GM18907 (cell line): ENCODE data around the gene ALPP.
"Not testable (repeated sequence)": the region's sequence is repeated elsewhere in the genome, so short reads cannot be mapped to it uniquely, and the experiment has no call there.

Experiments
- ATAC-seq: cut with Tn5 transposase; IDR thresholded peaks from one replicate; pipeline ENCODE4 v1.9.1; 2021; ENCODE audit warnings: mild to moderate bottlenecking, moderate library complexity; ENCODE audit not compliant: unreplicated experiment

The ALPP gene

DNA sequence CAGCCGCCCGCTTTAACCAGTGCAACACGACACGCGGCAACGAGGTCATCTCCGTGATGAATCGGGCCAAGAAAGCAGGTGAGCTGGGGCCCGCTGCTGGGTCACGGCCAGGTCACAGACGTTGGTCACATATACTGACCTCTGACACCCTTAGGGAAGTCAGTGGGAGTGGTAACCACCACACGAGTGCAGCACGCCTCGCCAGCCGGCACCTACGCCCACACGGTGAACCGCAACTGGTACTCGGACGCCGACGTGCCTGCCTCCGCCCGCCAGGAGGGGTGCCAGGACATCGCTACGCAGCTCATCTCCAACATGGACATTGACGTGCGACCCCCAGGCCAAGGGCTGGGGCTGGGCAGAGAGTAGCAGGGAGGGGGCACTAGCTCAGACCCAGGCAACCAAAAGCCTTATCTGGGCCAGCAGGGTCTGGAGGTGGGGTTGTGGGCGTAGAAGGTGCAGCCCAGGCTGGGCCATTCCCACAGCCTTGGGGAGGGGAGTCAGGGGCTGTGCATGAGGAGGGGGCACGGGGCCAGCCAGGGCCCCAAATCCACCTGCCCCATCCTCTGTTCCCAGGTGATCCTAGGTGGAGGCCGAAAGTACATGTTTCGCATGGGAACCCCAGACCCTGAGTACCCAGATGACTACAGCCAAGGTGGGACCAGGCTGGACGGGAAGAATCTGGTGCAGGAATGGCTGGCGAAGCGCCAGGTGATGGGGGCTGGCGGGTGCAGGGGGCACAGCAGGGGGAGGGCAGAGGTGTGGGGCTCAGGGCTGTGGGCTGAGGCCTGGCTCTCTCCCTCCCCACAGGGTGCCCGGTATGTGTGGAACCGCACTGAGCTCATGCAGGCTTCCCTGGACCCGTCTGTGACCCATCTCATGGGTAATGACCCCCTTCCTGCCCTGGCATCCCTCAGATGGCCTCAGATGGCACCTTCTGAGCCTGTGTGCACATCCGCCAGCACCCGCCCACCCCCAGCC, 1.3 kb downstream of the ALPP start:
- ATAC-seq, result not testable (repeated sequence)

DNA sequence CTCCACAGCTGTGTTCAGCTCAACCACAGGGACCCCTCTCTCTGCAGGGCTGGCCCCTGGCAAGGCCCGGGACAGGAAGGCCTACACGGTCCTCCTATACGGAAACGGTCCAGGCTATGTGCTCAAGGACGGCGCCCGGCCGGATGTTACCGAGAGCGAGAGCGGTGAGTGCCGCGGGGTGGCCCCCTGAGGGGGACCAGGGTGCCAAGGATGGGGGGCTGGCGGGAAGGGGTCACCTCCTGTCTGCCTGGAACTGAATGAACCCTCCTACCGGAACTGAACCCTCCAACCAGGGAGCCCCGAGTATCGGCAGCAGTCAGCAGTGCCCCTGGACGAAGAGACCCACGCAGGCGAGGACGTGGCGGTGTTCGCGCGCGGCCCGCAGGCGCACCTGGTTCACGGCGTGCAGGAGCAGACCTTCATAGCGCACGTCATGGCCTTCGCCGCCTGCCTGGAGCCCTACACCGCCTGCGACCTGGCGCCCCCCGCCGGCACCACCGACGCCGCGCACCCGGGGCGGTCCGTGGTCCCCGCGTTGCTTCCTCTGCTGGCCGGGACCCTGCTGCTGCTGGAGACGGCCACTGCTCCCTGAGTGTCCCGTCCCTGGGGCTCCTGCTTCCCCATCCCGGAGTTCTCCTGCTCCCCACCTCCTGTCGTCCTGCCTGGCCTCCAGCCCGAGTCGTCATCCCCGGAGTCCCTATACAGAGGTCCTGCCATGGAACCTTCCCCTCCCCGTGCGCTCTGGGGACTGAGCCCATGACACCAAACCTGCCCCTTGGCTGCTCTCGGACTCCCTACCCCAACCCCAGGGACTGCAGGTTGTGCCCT, 2.9 kb downstream of the ALPP start:
- not testable (repeated sequence) for ATAC-seq

- ATAC-seq, result no peak
Measured at GRCh38 chr2:232382331-232383225, 4.0 kb downstream of the ALPP start.

DNA sequence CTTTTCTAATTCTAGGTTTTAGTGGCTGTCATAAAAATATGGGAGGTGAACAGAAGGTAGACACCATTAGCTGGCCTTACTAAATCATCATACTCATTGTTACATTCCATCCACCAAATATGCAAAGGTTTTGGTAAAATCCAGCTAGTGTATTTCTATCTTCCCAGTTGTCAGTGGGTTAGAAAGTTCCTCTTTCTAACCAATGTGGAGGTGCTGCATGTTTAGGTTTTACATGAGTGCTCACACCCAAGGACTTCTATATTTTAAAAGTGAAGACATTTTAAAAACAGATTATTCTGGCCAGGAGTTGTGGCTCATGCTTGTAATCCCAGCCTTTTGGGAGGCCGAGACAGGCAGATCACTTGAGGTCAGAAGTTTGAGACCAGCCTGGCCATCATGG, 5.9 kb downstream of the ALPP start:
- no peak for ATAC-seq

DNA sequence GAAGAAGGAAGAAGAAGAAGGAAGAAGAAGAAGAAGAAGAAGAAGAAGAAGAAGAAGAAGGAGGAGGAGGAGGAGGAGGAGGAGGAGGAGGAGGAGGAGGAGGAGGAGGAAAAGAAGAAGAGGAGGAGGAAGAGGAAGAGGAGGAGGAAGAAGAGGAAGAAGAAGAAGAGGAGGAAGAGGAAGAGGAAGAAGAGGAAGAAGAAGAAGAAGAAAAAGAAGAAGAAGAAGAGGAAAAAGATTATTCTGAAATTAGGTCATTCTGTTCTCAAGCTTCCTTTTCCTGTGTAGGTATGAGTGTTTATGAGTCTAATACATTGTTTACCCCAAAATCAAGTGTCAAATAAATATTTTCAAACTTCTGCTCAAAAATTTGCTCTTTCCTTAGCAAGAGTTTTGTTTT, 6.5 kb downstream of the ALPP start:
- not testable (repeated sequence) for ATAC-seq

- no peak for ATAC-seq
Measured at GRCh38 chr2:232385660-232386489, 7.3 kb downstream of the ALPP start.

DNA sequence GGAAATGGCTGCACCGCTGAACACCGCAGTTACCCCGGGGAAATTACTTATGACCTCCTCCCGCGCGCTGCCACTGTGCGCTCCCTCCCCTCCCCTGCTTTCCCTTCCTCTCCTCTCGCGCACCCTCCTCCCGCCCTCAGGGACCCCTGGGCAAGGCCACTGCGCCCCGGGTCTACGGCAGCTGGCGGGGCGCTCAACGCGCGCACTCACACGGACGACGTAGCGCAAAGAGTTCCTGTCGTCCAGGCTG, 7.9 kb downstream of the ALPP start:
- ATAC-seq, result no peak

DNA sequence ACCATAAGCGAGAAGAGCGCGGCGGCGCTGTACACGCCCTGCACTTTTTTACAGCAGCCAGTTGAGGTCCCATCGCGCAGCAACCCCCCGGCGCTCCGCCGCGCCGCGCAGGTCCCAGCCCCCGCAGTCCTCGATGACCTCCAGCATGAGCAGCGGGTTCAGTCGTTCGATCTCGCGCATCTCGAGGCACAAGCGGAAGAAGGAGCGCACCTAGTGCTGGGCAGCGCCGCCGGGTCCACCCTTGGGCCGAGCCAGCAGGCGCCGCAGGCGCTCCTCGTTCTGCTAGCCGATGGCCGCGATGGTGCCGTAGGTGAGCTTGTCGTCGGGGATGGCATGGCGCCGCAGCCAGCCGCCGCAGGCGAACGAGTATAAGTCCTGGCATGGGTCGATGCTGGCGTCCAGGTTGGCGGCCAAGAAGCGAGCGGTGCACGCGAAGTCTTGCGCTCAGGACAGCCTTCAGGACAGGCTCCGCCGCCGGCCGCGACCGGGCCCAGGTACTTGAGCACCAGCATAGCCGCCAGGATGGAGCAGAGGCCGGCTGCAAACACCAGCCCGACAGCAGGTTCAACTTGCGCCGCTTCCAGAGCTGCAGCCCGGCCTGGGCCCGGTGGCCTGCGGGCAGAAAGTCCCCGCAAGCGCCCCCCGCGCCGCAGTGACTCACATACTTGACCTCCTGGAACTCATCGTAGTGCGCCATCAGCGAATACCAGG, 8.3 kb downstream of the ALPP start:
- no peak for ATAC-seq

- ATAC-seq, result no peak
Measured at GRCh38 chr2:232387451-232388171, 9.1 kb downstream of the ALPP start.

GRCh38 chr2:232388324-232388891, 9.9 kb downstream of the ALPP start:
- no peak for ATAC-seq

DNA sequence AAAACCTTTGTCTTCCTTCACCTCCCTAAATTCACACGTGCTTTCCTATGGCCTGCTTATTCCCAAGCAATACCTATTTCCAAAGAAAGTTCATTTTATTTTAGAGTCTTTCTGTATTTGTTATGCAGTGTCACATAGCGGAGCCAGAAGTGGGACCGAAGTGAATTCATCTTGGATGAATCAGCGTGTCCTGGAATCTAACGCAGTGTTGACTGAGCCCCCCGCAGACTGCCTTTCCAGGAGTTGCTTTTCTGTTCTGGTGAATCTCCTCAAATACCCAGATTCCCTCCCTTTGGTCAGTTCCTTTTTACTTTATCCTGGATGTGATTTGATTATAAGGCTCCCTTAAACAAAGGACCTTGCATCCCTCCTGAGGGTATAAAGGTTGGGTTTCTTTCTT, 10.8 kb downstream of the ALPP start:
- ATAC-seq, result no peak

DNA sequence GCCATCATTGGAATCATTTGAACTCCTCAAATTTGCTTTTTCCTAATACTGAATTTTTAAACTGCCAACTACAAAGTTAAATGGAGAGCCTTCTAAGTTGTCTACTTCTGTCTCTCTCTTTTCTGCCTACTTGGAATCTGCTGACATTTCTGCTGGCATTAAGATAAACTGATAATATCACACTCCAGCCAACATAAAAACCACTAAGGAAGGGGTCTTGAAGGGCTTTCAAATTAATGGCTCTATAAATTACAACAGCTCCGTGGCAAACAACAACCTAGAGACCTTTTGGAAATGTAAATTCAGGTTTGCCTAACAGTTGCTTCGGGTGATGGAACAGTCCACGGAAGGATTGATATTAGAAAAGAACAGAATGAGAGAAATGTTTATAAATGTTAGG, 12.1 kb downstream of the ALPP start:
- no peak for ATAC-seq

DNA sequence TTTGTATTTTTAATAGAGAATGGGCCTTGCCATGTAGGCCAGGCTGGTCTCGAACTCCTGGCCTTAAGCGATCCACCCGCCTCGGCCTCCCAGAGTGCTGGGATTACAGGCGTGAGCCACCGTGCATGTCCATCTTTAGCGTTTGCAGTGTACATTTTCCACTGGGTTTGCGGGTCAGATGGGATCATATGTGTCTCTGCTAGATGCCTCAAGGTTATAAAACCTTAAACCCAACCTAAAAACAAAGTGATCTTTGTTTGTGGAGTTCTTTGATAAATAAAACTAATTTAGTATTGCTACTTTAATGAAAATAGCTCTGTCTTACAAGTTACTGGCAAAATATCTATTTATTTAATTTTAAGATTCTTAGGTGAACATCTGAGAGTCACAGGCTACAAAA, 15.0 kb downstream of the ALPP start:
- ATAC-seq, result no peak

GRCh38 chr2:232394431-232394830, 15.9 kb downstream of the ALPP start:
- not testable (repeated sequence) for ATAC-seq

DNA sequence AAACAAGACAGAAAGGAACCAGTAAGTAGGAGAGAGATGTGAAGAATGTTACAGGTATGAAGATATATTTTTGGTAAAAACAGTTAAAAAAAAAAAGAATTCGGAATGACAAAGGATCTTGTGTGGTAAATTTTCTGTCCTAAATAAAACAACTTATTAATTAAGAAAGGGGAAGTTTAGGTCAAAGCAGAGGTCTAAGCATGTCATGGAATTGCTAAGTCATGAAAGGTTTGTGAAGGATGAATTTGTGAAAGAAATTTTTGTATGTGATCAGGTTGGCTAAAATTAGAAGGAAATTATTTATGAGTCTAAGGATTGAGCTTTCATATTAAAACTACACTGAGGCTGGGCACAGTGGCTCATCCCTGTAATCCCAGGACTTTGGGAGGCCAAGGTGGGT, 17.0 kb downstream of the ALPP start:
- ATAC-seq, result no peak

DNA sequence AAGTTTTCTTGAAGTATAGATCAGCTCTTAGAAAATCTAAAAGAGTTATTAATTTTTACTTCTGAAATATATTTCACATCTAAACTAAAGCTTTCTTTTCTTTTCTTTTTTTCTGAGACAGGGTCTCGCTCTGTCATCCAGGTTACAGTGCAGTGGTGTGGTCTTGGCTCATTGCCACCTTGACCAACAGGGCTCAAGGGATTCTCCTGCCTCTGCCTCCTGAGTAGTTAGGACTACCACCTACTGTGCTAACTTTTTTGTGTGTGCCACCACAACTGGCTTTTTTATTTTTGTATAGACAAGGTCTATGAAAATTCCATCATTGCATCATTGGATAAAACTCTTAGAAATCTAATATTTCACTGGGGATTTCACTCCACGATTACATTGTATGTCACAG, 18.1 kb downstream of the ALPP start:
- ATAC-seq, result no peak

DNA sequence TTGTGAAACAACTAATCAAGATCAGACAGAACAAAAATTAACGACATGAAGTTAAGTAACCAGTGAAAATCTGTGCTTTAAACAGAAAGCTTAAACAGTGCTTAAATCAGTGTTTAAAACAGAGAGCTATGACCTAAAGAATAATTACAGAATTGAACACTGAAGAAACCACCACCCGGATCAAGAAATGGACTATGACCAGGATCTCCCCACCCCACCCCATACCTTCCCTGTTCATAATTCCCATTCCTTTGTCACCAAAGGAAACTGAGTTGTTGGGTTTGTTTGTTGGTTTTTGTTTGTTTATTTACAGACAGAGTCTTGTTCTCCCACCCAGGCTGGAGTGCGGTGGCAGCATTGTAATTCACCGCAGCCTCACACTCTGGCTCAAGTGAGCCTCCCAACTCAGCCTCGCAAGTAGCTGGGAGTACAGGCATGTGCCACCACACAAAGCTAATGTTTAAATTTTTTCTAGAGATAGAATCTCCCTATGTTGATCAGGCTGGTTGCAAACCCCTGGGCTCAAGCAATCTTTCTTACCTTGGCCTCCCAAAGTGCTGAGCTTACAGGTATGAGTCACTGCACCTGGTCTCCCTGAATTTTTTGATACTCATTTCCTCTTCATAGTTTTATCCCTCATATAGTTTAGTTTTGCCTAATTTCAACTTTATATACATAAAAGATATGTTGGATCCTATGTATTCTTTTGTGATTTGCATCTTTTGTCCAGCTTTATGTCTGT, 19.9 kb downstream of the ALPP start:
- no peak for ATAC-seq
